ENCODE measurements around the gene CELSR3.
A peak's percentile ranks its signal among the peaks of the same experiment; 100 is the strongest.

The CELSR3 gene

GRCh38 chr3:48661501-48662144 lies 1.1 kb downstream of the CELSR3 start:
- peak; percentile 71 for DNase-seq

DNA sequence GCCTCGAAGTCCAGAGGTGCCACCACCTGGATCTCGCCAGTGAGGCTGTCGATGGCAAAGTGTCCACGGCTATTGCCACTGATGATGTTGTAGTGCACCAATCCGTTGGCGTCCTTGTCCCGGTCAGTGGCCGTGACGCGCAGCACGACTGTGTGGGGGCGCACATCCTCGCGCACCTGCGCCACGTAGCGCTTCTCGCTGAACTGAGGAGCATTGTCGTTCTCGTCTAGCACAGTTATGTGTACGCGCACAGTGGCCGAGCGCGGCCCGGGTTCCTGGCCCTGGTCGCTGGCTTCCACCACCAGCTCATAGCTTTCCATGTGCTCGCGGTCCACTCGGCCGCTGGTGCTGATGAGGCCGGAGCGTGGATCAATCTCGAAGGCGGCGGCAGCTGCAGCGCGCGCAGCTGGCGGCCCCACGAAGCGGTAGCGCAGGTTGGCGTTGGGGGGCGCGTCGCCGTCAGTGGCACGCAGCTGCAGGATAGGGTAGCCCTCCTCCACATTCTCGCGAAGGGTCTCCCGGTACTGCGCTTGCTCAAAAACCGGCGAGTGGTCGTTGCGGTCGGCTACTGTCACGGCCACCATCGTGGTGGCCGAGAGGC lies 1.8 kb downstream of the CELSR3 start:
- no peak for DNase-seq

DNA sequence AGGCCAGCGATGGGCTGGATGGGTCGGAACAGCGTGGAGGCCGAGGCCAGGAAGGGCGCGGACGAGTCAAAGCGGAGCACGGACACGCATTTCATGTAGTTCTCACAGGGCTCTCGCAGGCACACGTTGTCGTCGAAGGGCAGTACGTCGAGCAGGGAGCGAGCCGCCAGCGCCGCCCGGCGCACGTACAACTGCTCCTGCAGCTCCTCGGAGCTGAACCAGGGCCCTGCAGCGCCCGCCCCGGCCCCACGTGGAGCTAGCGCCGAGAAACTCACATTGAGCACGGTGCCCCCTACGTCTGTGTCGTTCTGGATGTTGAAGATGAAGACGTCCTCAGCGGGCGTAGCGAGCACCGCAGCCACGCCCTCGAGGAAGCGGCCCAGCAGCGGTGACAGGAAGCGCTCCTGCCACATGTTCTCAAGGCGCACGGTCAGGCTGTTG lies 5.8 kb downstream of the CELSR3 start:
- DNase-seq = no peak

GRCh38 chr3:48656061-48656840 lies 6.4 kb downstream of the CELSR3 start:
- DNase-seq = peak; percentile 76

DNA sequence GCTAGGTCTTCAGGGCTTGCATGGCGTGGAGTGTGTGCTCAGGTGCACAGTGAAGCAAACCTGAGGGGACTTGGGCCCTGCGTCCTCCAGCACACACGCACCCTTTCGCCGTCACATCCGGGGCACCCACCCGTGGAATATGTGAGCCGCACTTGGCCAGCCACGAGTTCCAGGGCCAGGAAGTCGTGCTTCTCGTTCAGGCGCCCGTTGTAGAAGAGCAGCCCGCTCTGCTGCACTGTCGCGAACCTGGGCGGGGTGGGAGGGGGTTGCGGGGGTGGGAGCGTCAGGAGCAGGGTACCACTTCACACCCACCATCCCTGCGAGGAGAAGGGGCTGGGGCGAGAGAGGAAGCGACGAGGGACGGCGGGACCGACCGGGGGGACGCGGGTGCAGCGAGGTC lies 7.1 kb downstream of the CELSR3 start:
- DNase-seq = peak; percentile 38

DNA sequence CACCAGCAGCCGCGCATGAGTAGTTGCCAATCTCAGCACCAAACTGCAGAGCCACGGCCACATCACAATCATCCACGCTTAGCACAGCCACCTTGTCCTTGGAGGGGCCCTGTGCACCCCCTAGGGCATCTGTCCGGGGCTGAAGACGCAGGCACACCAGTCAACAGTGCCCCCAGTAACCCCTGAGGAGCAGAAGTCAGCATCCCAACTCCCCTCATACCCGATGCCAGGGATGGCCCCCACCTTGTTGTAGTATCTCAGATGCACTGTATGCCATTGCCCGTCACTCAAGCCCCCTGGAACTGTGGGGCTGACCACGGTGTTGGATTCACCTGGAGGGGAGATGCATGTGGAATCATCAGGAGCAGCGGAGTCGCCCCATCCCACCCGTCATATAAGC lies 7.6 kb downstream of the CELSR3 start:
- no peak for DNase-seq

GRCh38 chr3:48652923-48653715 lies 9.6 kb downstream of the CELSR3 start:
- DNase-seq = no peak

- DNase-seq = no peak
Observed at GRCh38 chr3:48651771-48652170, 10.9 kb downstream of the CELSR3 start.

DNA sequence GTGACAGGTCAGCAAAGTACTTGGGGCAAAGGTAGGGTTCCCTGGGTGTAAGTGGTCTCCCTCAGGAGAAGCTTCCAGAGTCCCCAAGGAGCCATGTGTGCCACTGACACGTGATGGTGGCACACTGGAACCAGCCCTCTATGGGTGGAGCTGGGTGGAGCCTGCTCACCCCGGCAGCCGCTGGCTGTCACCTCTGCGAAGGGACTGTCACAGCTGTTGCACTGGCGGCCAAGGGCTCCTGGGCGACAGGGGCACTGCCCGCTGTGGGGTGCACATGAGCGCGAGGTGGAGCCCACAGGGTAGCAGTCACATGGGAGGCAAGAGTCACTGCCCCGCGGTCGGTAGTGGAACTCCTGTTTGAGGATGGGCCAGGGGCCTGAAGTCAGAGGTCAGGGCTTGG lies 12.0 kb downstream of the CELSR3 start:
- no peak for DNase-seq

DNA sequence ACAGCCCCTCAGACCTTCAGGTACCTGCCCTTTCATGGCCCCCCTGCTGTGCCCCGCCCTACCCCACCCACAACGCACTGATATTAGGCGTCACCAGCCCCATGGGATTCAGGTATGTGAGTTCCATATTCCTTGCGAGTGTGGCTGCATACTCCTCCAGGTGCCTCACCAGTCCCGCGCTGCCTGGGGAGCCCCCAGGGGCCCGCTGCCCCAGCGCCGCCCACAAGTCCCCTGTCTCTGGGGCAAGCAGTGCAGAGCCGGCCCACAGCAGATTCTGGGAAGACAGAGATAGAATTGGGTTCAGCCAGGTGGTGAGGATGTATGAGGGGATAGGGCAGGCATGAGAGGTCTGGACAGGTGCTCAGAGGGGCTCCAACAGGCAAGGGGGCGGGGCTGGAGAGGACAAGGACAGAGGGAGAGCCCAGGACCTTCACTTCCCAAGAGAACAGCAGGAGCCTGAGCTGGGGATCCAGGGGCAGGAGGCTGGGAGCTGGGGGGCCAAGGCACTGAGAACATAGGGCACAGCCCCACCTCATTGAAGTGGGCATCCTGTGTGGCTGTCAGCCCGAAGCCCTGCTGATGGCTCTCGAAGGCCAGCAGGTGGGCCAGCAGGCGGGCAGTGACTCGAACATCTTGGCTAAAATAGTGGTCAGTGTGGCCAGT lies 14.4 kb downstream of the CELSR3 start:
- DNase-seq = no peak

- DNase-seq = no peak
Observed at GRCh38 chr3:48647714-48648113, 15.0 kb downstream of the CELSR3 start.

- DNase-seq = no peak
Observed at GRCh38 chr3:48644898-48645760, 17.6 kb downstream of the CELSR3 start.

- DNase-seq = no peak
Observed at GRCh38 chr3:48642605-48643004, 20.1 kb downstream of the CELSR3 start.

DNA sequence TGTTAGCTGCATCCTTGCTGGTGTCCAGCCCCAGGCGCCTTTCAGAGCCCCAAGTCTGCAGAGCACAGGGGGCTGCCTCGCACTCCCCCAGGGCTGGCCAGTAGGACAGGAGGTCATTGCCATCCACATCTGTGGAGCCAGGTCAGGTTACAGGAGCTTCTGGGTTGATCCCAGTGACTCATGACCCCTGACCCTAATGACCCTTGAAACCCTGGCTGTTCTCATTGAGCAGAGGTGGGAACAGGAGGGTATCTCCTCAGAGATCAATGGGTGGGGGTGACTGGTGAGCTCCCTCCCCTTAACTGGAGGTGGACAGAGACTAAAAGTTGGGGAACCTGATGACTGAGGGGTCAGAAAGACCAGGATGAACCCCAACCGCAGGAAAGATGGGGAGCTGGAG lies 21.3 kb downstream of the CELSR3 start:
- no peak for DNase-seq

DNA sequence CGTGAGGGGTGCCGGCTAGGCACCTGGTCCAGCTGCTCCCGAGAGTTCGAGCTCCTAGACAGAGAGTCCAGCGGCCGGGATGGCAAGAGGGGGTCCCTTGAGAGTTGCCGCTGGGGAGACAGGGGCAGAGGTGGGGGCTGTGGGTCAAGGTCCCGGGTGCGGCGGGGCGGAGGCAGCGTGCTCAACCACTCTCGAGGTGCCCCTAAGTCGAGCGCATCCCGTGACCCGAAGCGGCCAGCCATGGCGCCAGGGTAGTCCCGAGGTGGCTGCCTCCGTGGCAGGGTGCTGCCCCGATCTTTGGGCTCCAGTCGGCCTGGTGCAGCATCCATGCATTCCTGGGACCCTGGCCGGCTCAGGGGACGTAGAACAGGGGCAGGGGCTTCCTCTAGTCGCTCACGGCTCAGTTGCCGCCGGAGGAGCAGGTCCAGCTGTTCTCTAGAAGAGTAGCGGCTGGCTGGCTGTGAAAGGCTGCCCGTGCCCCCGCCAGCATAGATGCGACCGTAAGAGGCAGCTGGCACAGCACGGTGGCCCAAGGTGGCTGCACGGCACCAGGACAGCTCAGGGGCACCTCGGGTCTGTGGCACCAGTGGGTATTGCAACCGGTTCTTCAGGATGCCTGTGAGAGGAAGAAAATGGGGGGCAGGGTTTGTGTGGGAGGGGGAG lies 22.6 kb downstream of the CELSR3 start:
- DNase-seq = no peak

GRCh38 chr3:48637305-48637704 lies 25.4 kb downstream of the CELSR3 start:
- DNase-seq = no peak

GRCh38 chr3:48636149-48636655 lies 26.5 kb downstream of the CELSR3 start:
- no peak for DNase-seq

DNA sequence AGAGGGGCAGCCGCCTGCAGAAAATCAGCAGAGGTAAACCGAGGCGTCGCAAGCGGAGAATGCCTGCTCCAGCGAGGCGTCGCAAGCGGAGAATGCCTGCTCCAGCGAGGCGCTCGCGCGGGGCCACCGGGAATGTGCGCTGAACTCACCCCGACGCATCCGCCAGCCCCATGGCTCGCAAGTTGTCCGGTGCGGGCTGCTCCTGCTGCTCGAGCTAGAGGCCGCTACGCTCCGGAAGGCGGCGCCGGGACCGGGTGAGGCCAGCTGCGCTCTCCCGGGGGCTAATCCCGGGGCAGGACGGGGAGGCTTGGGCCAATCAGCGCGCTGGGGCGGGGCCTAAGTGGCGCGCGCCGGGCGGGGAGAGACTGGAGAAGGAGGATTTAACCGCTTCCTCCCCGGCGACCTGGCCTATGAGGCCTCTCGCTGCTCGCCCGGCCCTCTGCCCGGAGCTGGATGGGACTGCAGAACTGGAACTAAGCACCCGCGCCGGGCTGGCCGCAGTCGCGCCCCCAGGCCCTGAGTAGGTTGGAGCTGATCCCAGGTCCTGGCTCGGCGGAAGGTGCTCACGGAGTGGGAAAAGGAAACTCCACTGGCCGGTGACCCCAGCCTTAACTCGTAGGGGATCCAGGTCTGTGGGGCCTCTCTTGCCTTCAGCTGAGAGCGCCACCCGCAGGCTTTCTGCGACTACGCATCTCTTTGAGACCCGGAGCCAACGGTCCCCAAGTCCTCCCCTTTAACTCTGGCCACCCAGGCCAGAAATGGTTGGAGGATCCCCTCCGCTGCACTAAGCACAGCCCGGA lies 27.3 kb downstream of the CELSR3 start, which contains the start of gene SLC26A6:
Gene SLC26A6, minus strand, starts transcription at position 240 of the 800 bp plus-strand sequence. Its CDS starts 68 bp downstream, at position 172.
- peak; percentile 92 for DNase-seq

DNA sequence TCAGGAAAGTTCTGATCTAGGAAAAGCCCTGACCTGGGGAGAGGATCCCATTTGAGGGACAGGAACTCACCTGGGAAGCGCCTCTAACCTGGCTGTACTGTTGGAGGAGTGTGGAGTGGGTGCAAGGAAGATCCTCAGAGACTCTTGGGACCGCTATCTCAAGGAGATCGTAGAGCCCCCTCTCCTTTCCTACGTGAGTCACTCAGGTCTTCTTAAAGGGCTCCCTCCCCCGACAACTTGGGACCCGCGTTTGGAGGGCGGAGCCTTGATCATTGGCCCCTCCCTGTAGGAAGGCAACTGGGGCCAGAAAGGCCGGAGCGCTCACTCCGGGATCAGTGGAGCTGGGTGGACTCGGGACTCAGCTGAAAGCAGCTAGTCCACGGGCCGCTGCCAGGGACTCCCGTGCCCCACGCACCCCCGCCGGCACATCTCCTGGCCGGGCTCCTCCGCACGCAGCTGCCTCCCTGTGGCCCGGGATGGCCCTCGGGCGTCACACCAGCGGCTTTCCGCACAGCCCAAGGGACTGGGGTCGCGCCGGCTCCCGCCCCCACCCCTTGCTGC lies 27.9 kb downstream of the CELSR3 start:
- DNase-seq = peak; percentile 31

All from effector CD4-positive, alpha-beta T cell (primary cell).